Keratinocyte (primary cell): ENCODE data around the gene ATP13A5. TPM values are rescaled to one million over a fixed set of nuclear protein-coding genes. Genes with fewer than 3 reads are reported as not detected.

ENCODE experiments used
- DNase-seq: peaks from one replicate; pipeline ENCODE4 v3.0.0-alpha.2; 2011; ENCODE audit warnings: low read depth, missing footprints, low spot score
- FAIRE-seq: peaks from 2 replicates; lab custom pipeline; 2011; peaks lifted over from hg19 to GRCh38; lab: Jason Lieb, UNC
- H2AFZ ChIP-seq: 2 replicates; pipeline ENCODE4 v1.6.0; 2012; ENCODE audit warnings: low read length, control low read depth, inconsistent platforms; ENCODE audit not compliant: control insufficient read depth
- H3K27ac ChIP-seq: 2 replicates; pipeline ENCODE4 v1.5.1; 2011; ENCODE audit warnings: low read length; ENCODE audit not compliant: control insufficient read depth, insufficient read depth
- H3K27me3 ChIP-seq: 3 replicates; pipeline ENCODE4 v1.6.0; 2011; ENCODE audit warnings: low read length; ENCODE audit not compliant: control insufficient read depth, insufficient read depth; ENCODE audit errors: extremely low read depth
- H3K36me3 ChIP-seq, 2 experiments: 2 replicates in 1 of 2; 3 replicates in 1 of 2; pipeline ENCODE4 v1.5.1; 2011; ENCODE audit warnings: low read length in 2 of 2, mild to moderate bottlenecking in 1 of 2; ENCODE audit not compliant: control insufficient read depth in 2 of 2, insufficient read depth in 2 of 2; ENCODE audit errors: extremely low read depth in 1 of 2
- H3K4me1 ChIP-seq: 3 replicates; pipeline ENCODE4 v1.5.1; 2011; ENCODE audit warnings: low read length; ENCODE audit not compliant: control insufficient read depth, insufficient read depth; ENCODE audit errors: extremely low read depth
- H3K4me2 ChIP-seq: 3 replicates; pipeline ENCODE4 v1.6.0; 2011; ENCODE audit warnings: low read depth, low read length; ENCODE audit not compliant: control insufficient read depth, insufficient read depth; ENCODE audit errors: extremely low read depth
- H3K4me3 ChIP-seq, 3 experiments: fragments of 200-600 bp in 1 of 3; sonication (generic) in 1 of 3; 2 replicates in 2 of 3; 3 replicates in 1 of 3; pipeline ENCODE4 v1.5.1; 2011 to 2016; ENCODE audit warnings: low read length in 3 of 3, mild to moderate bottlenecking in 3 of 3, control low read depth in 2 of 3, inconsistent platforms in 1 of 3, low read depth in 1 of 3, mixed read lengths in 1 of 3, mixed run types in 1 of 3, moderate library complexity in 1 of 3; ENCODE audit not compliant: control insufficient read depth in 2 of 3, insufficient read depth in 2 of 3; ENCODE audit errors: extremely low read depth in 1 of 3
- H3K79me2 ChIP-seq: 2 replicates; pipeline ENCODE4 v1.6.0; 2012; ENCODE audit warnings: low read length; ENCODE audit not compliant: control insufficient read depth, insufficient read depth
- H3K9ac ChIP-seq: 3 replicates; pipeline ENCODE4 v1.6.0; 2011; ENCODE audit warnings: low read length; ENCODE audit not compliant: control insufficient read depth, insufficient read depth; ENCODE audit errors: extremely low read depth
- H3K9me1 ChIP-seq: 3 replicates; pipeline ENCODE4 v1.6.0; 2011; ENCODE audit warnings: low read length; ENCODE audit not compliant: control insufficient read depth, insufficient read depth; ENCODE audit errors: extremely low read depth
- H3K9me3 ChIP-seq: 2 replicates; pipeline ENCODE4 v1.5.1; 2012; ENCODE audit warnings: low read depth, low read length; ENCODE audit not compliant: control insufficient read depth
- H4K20me1 ChIP-seq: 3 replicates; pipeline ENCODE4 v1.6.0; 2011; ENCODE audit warnings: low read length; ENCODE audit not compliant: control insufficient read depth, insufficient read depth; ENCODE audit errors: extremely low read depth
- CTCF ChIP-seq, 3 experiments: IDR thresholded peaks in 1 of 3; conservative IDR thresholded peaks in 1 of 3; optimal IDR thresholded peaks in 1 of 3; 2 replicates in 2 of 3; 3 replicates in 1 of 3; pipeline versions ENCODE3 to v1.5.1; 2011; ENCODE audit warnings: low read length in 3 of 3, mild to moderate bottlenecking in 3 of 3, moderate library complexity in 2 of 3, control low read depth in 1 of 3, inconsistent platforms in 1 of 3; ENCODE audit not compliant: insufficient read depth in 2 of 3; ENCODE audit errors: extremely low read depth in 1 of 3
- EZH2 ChIP-seq: IDR thresholded peaks from one replicate; pipeline ENCODE4 v1.6.1; 2012; ENCODE audit warnings: inconsistent platforms, mild to moderate bottlenecking, low read length, moderate library complexity
- dilution Hi-C: fragments of 300-500 bp; cut with MboI; formaldehyde crosslinking; loops from one replicate; pipeline ENCODE4 v1.7.0; 2020; ENCODE audit warnings: low sequenced_read_pairs; ENCODE audit not compliant: extremely low pct_ligation_motif_present
- polyA plus RNA-seq, 5 experiments: library from polyadenylated mRNA; depleted of rRNA in 3 of 5; stranded (reverse) in 3 of 5; stranded (forward) in 1 of 5; unstranded in 1 of 5; fragments of >200 nt; gene quantifications; 1 replicate in 1 of 5; 2 replicates in 3 of 5; 3 replicates in 1 of 5; pipeline versions ENCODE4 v1.2.1 to v1.2.3, GENCODE V29; 2011 to 2012; ENCODE audit warnings: missing spikeins in 2 of 5, low read depth in 1 of 5, low replicate concordance in 1 of 5

ATP13A5 gene
- polyA plus RNA-seq, 1 donor (not counting 4 experiments of a cell fraction or from before 2014, with no cell fraction given): not detected

GRCh38 chr3:193313061-193313958 lies 65.2 kb downstream of the ATP13A5 start:
- H3K4me1 ChIP-seq: no peaks in the 10 kb centered on the region
- H3K4me3 ChIP-seq: no peak overlapping the region
- H3K4me2 ChIP-seq: no peak overlapping the region
- no peak overlapping the region for H3K9ac ChIP-seq
- H3K79me2 ChIP-seq: no peaks in the 10 kb centered on the region
- no peak overlapping the region for H2AFZ ChIP-seq
- H3K9me1 ChIP-seq: no peaks in the 10 kb centered on the region
- no peaks in the 10 kb centered on the region for H3K27me3 ChIP-seq
- DNase-seq (no peak), FAIRE-seq (no peak)
- H3K36me3 ChIP-seq: no peaks in the 10 kb centered on the region
- dilution Hi-C loops: no loop called here
- no peaks in the 10 kb centered on the region for H4K20me1 ChIP-seq
- H3K9me3 ChIP-seq: no peaks in the 10 kb centered on the region
- no peak overlapping the region for H3K27ac ChIP-seq
- TF ChIP-seq CTCF (optimal IDR thresholded peaks at IDR 0.05 in 1 of 3, IDR thresholded peaks at IDR 0.05 in 1 of 3, conservative IDR thresholded peaks at IDR 0.05 in 1 of 3; ENCODE audit: extremely low read depth in 1 of 3, insufficient read depth in 2 of 3, low read length in 3 of 3) (no peak), EZH2 (no peak)

- no peak overlapping the region for H3K4me3 ChIP-seq
- DNase-seq (no peak), FAIRE-seq (no peak)
- H2AFZ ChIP-seq: no peak overlapping the region
- no peak overlapping the region for H3K4me2 ChIP-seq
- no peaks in the 10 kb centered on the region for H3K79me2 ChIP-seq
- dilution Hi-C loops: no loop called here
- no peak overlapping the region for H3K27ac ChIP-seq
- TF ChIP-seq EZH2 (no peak), CTCF (optimal IDR thresholded peaks at IDR 0.05 in 1 of 3, IDR thresholded peaks at IDR 0.05 in 1 of 3, conservative IDR thresholded peaks at IDR 0.05 in 1 of 3; ENCODE audit: extremely low read depth in 1 of 3, insufficient read depth in 2 of 3, low read length in 3 of 3) (no peak)
- H3K9ac ChIP-seq: no peak overlapping the region
- H3K9me3 ChIP-seq: no peaks in the 10 kb centered on the region
- H4K20me1 ChIP-seq: no peaks in the 10 kb centered on the region
- no peaks in the 10 kb centered on the region for H3K4me1 ChIP-seq
- no peaks in the 10 kb centered on the region for H3K27me3 ChIP-seq
- H3K9me1 ChIP-seq: no peaks in the 10 kb centered on the region
- H3K36me3 ChIP-seq: no peaks in the 10 kb centered on the region
Measured at GRCh38 chr3:193310914-193311723, 67.4 kb downstream of the ATP13A5 start.
